Bronchial epithelial cell (primary cell): ENCODE results near the gene PCDHB2. TPM values are rescaled to one million over a fixed set of nuclear protein-coding genes. Genes with fewer than 3 reads are reported as not detected.
"Not testable (repeated sequence)": the region's sequence is repeated elsewhere in the genome, so short reads cannot be mapped to it uniquely, and the experiment has no call there.

Experiments used
- DNase-seq: peaks from one replicate; pipeline ENCODE4 v3.0.0-alpha.2; 2010; ENCODE audit warnings: low read depth
- FAIRE-seq: peaks from 2 replicates; lab custom pipeline; 2011; peaks lifted over from hg19 to GRCh38; lab: Jason Lieb, UNC
- H3K27me3 ChIP-seq: 2 replicates; pipeline ENCODE4 v1.5.1; 2011; ENCODE audit warnings: low read length; ENCODE audit not compliant: control insufficient read depth, insufficient read depth
- H3K36me3 ChIP-seq: 2 replicates; pipeline ENCODE4 v1.5.1; 2011; ENCODE audit warnings: low read length; ENCODE audit not compliant: control insufficient read depth, insufficient read depth
- H3K4me3 ChIP-seq: 2 replicates; pipeline ENCODE4 v1.5.1; 2011; ENCODE audit warnings: mild to moderate bottlenecking, low read depth, low read length, control low read depth
- total RNA-seq: library from RNA; depleted of rRNA; stranded (reverse); fragments of >200 nt; gene quantifications from 2 replicates; pipeline ENCODE4 v1.2.1, GENCODE V29; 2014
- TF ChIP-seq, protein P1 (sequence below): IDR thresholded peaks from 2 replicates; pipeline ENCODE4 v1.5.1; 2011; ENCODE audit warnings: mild to moderate bottlenecking, moderate library complexity, low read length, control low read depth, inconsistent platforms; ENCODE audit not compliant: insufficient read depth, severe bottlenecking

The PCDHB2 gene
- total RNA-seq, 1 donor from 2014 or later, result 1.1 TPM

DNA sequence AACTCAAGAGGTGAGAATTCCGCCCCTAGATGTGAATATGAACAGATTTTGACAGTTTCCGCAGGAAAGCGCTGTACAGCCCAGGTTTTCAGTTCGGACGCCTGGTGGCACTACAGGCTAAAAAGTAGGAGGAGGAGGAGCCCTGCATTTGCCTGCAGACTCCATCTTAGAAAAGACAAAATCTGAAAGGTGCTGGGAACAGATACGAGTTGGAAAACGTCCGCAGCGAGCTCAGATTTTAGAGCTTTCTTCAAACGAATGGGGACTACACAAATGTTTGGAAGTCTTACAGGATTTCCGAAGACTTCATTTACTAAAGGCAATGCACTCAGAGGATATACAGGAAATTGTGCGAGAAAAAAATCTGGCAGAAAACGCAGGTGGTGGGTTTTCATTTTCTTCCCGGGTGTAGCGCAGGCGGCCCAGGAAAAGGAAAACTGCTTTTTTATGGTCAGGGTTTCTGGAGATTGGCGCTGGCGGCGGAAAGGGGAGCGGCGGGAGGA is 9.9 kb upstream of the PCDHB2 start:
- H3K36me3 ChIP-seq, result no peaks in the 10 kb centered on the region
- H3K4me3 ChIP-seq, result peak overlapping the region; percentile 33
- FAIRE-seq, result no peak
- no peaks in the 10 kb centered on the region for H3K27me3 ChIP-seq
- DNase-seq, result peak; percentile 46
- TF ChIP-seq, protein P1, sequence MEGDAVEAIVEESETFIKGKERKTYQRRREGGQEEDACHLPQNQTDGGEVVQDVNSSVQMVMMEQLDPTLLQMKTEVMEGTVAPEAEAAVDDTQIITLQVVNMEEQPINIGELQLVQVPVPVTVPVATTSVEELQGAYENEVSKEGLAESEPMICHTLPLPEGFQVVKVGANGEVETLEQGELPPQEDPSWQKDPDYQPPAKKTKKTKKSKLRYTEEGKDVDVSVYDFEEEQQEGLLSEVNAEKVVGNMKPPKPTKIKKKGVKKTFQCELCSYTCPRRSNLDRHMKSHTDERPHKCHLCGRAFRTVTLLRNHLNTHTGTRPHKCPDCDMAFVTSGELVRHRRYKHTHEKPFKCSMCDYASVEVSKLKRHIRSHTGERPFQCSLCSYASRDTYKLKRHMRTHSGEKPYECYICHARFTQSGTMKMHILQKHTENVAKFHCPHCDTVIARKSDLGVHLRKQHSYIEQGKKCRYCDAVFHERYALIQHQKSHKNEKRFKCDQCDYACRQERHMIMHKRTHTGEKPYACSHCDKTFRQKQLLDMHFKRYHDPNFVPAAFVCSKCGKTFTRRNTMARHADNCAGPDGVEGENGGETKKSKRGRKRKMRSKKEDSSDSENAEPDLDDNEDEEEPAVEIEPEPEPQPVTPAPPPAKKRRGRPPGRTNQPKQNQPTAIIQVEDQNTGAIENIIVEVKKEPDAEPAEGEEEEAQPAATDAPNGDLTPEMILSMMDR, result peak; percentile 56

GRCh38 chr5:141095263-141095641 is 837 bp downstream of the PCDHB2 start:
- H3K4me3 ChIP-seq, result no peak overlapping the region
- no peak for DNase-seq
- H3K27me3 ChIP-seq, result no peaks in the 10 kb centered on the region
- TF ChIP-seq, protein P1, result no peak
- no peak for FAIRE-seq
- H3K36me3 ChIP-seq, result no peaks in the 10 kb centered on the region

DNA sequence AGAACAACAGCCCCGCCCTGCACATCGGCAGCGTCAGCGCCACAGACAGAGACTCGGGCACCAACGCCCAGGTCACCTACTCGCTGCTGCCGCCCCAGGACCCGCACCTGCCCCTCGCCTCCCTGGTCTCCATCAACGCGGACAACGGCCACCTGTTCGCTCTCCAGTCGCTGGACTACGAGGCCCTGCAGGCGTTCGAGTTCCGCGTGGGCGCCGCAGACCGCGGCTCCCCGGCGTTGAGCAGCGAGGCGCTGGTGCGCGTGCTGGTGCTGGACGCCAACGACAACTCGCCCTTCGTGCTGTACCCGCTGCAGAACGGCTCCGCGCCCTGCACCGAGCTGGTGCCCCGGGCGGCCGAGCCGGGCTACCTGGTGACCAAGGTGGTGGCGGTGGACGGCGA is 1.8 kb downstream of the PCDHB2 start:
- H3K4me3 ChIP-seq, H3K36me3 ChIP-seq, FAIRE-seq, DNase-seq, H3K27me3 ChIP-seq: not testable (repeated sequence)

GRCh38 chr5:141096586-141096985 is 2.2 kb downstream of the PCDHB2 start:
- DNase-seq, FAIRE-seq, H3K36me3 ChIP-seq, H3K27me3 ChIP-seq, H3K4me3 ChIP-seq: not testable (repeated sequence)

DNA sequence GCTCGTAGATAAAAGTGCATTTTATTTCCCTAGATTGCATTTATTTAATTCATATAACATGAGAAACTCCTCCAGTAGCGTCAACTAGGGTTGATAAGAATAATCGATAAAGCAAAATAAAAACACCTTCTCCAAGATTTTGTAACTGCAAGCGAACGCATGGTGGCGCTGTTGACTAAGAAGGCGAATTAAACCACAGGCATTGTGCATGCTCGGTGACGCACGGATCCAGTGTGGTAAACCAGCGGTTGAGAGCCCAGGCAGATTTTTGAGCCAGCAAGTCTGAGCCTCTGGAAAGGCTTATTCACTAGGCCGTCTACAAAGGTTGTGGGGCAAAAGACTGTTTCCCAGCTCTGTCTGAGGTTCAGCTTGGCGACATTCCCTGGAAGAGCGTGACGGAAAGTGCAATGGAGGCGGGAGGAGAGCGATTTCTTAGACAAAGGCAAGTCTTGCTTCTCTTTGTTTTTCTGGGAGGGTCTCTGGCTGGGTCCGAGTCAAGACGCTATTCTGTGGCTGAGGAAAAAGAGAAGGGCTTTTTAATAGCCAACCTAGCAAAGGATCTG is 5.9 kb downstream of the PCDHB2 start, which contains the start of gene PCDHB3:
Gene PCDHB3, plus strand, starts transcription at position 231 of the 563 bp plus-strand sequence. Its CDS starts 177 bp downstream, at position 408.
- no peaks in the 10 kb centered on the region for H3K36me3 ChIP-seq
- H3K4me3 ChIP-seq, result no peak within 1 kb of the TSS
- H3K27me3 ChIP-seq, result no peaks in the 10 kb centered on the region
- DNase-seq, result peak; percentile 15
- TF ChIP-seq, protein P1, result peak; percentile 31
- peak; percentile 62 for FAIRE-seq

DNA sequence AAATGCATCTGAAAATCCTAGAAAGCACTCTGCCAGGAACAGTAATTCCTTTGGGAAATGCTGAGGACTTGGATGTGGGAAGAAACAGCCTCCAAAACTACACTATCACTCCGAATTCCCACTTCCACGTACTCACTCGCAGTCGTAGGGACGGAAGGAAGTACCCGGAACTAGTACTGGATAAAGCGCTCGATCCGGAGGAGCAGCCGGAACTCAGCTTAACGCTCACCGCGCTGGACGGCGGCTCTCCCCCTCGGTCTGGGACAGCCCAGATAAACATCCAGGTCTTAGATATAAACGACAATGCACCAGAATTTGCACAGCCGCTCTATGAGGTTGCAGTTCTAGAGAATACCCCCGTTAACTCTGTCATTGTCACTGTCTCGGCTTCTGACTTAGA is 6.6 kb downstream of the PCDHB2 start:
- FAIRE-seq (no peak), DNase-seq (no peak)
- no peak overlapping the region for H3K4me3 ChIP-seq
- H3K36me3 ChIP-seq, result no peaks in the 10 kb centered on the region
- no peaks in the 10 kb centered on the region for H3K27me3 ChIP-seq
- TF ChIP-seq, protein P1, result no peak

DNA sequence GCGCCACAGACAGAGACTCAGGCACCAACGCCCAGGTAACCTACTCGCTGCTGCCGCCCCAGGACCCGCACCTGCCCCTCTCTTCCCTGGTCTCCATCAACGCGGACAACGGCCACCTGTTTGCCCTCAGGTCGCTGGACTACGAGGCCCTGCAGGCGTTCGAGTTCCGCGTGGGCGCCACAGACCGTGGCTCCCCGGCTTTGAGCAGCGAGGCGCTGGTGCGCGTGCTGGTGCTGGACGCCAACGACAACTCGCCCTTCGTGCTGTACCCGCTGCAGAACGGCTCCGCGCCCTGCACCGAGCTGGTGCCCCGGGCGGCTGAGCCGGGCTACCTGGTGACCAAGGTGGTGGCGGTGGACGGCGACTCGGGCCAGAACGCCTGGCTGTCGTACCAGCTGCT is 7.7 kb downstream of the PCDHB2 start:
- not testable (repeated sequence) for H3K4me3 ChIP-seq, FAIRE-seq, H3K36me3 ChIP-seq, H3K27me3 ChIP-seq, DNase-seq

DNA sequence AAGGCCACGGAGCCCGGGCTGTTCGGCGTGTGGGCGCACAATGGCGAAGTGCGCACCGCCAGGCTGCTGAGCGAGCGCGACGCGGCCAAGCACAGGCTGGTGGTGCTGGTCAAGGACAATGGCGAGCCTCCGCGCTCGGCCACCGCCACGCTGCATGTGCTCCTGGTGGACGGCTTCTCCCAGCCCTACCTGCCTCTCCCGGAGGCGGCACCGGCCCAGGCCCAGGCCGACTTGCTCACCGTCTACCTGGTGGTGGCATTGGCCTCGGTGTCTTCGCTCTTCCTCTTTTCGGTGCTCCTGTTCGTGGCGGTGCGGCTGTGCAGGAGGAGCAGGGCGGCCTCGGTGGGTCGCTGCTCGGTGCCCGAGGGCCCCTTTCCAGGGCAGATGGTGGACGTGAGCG is 8.1 kb downstream of the PCDHB2 start:
- not testable (repeated sequence) for H3K27me3 ChIP-seq, H3K36me3 ChIP-seq, FAIRE-seq, H3K4me3 ChIP-seq, DNase-seq
